GM19463 (cell line): Measurements from ENCODE around the gene ABHD12.

Experiments used
- ATAC-seq: cut with Tn5 transposase; IDR thresholded peaks from one replicate; pipeline ENCODE4 v1.9.1; 2021; ENCODE audit warnings: mild to moderate bottlenecking, moderate library complexity; ENCODE audit not compliant: unreplicated experiment

The ABHD12 gene

DNA sequence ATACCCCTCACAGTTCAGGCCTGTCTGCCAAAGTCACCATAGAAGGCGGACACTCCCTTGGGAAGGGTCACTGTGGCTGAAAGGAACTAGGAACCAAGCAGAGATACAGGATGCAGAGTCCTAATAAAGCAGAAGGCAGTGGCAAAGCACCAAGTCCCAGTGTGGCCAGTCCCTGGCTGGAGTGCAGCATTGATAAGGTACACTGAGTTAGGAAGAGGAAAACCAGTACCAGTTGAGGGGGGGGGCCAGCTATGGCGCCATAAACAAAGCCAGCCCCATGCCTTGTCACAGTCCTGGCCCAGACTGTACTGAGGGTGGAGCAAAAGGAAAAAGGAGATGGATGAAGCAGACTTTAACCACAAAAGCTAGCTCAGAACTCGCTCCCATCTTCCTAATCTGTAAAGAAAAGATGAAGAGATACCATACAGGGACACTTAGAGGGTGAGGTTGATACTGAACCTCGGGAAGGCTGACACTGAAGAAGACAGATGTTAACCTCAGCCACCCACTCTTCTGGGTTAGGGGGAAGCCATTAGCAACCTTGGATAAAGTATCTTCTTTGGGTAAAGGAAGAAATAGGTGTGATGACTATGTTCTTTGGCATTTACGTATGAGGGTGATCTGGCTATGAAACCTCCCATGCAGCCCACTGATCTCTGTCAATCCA lies 7.8 kb downstream of the ABHD12 start:
- ATAC-seq = no peak

DNA sequence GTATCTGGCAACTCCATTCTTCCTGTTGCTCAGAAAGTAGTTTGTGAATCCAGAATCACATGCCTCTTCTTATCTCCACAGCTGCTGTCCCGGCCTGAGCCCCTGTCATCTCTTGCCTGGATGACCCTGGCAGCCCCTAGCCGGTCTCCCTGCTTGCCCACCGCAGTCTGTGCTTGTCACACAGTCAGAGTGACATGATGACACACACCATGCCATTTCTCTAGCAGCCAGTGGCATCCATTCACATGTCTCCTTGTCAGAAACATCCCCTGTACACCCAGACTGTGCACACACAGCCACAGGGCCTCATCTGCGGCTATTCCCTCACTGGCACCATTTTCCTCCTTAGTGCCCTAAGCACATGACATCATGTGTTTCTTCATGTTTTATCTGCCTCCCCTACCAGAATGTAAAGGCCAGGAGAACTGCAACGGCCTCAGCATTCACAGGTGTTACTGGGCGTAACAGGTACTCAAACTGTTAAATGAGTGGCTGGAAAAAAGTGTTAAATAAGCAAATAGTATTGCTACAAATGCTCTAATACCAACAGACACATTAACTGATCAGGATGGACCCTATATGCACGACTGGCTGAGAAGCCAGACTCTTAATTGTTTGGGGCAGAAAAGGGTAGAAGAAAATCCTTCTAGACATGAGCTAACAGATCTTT lies 9.6 kb downstream of the ABHD12 start:
- ATAC-seq = no peak

DNA sequence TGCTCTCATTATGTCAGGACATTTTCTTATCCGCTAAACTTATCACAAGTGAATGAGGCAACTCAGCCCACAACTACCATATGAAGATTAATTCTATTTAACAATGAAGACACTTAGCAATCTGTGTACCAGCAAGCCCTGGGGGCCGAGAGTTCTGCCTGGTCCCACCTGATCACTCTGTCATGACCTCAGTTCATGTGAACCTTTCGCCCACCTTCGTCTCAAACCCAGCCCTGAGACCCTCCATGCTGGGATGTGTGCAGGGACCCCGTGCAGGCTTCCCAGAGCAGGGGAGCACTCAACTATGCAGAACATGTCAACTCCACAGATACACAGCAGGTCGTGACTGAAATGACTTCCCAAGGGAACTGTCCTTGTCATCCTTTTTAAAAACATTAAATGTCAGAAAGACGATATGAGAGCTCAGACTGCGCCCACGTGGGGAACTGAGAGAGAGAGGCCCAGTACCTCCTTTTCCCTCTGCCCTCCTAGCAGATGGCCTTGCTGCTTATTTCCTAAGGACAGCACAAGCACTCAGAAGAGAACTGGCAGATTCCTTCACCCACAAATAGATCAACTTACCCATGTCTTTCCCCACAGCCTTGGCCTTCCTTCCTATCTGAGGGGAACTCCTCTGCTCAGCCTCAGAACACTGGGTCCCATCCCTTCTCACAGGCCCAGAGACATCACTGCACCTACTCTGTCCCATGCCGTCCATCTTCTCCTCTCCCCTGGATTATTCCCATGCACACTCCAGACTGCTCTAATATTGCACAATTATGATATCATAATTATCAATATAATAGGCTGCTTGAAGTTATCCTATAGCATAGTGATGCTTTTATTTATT lies 11.5 kb downstream of the ABHD12 start:
- no peak for ATAC-seq

DNA sequence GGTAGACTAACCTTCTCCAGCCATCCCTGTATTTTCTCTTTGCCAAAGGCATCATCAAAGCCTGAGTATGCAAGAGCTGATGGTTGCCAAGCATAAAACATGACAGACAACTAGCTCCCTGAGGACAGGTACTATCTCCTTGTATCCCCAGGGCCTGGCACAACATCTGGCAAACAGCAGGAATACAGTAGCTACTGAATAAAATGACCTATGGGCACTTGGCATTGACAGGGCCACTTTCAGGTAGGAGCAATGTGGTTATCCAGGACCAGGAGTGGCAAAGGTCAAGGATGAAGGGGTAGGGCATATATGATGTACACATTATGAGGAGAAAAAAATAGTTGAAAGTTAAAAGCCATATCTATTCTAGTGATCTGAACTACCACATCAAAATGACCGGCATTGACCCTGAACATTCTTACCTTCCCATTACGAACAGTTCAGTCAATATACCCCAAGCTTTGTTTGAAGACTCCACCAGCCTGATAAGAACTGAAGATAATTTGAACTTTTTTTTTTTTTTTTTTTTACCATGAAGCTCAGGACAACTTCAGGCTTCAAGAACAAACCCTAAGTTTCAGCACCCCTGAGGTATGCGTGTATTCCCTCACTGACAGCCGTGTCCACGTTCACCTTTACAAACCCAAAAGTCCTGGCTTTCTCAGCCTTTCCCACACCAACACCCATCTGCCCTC lies 12.3 kb downstream of the ABHD12 start:
- no peak for ATAC-seq

DNA sequence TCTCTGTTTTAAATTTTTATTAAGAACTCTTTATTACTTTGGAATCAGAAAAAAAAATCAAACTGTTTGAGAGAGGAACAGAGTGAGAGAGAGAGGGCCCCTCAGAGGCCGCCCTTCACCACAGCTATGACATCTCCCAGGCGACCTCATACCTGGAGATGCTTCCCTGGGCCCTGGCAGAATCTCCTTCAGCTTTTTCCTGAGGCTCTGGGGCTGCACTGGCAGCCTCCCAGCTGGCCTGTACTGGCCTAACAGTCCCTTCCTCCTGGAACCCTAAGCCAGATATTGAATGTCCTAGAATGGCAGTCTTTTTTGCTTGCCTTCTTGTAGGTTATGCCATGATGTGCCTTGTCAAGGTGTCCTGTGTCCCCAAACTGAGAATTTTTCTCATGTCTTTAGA lies 13.7 kb downstream of the ABHD12 start:
- no peak for ATAC-seq

DNA sequence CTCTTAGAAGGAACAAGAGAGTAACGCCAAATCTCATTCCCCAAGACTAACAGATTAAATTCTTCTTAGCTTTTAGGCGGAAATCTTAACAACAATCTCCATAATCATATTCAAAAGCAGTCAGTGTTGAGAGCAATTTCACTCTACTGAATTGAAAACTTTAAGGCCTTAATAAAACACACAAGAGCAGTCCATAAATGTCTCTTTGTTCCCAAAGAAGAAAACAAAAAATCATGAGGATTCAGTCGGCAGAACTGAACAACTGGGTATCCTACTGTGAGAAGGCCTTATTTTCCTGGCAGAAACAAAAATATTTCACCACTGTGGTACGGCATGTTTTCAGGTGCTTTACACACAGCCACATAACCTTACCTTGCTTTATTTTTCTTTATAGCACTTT lies 14.4 kb downstream of the ABHD12 start:
- ATAC-seq = no peak

DNA sequence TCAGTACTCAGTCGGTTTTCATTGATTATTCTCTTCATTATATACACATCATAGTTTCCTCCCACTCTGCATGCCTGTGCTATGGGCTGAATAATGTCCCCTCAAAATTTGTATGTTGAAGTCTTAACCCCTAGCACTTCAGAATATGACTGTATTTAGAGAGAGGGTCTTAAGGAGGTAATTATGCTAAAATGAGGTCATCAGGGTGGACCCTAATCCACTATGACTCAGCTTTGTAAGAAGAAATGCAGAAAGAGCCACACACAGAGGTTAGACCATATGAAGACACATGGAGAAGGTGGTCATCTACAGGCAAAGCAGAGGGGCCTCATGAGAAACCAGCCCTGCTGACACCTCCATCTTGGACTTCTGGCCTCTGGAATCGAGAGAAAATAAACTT lies 15.8 kb downstream of the ABHD12 start:
- ATAC-seq = no peak

DNA sequence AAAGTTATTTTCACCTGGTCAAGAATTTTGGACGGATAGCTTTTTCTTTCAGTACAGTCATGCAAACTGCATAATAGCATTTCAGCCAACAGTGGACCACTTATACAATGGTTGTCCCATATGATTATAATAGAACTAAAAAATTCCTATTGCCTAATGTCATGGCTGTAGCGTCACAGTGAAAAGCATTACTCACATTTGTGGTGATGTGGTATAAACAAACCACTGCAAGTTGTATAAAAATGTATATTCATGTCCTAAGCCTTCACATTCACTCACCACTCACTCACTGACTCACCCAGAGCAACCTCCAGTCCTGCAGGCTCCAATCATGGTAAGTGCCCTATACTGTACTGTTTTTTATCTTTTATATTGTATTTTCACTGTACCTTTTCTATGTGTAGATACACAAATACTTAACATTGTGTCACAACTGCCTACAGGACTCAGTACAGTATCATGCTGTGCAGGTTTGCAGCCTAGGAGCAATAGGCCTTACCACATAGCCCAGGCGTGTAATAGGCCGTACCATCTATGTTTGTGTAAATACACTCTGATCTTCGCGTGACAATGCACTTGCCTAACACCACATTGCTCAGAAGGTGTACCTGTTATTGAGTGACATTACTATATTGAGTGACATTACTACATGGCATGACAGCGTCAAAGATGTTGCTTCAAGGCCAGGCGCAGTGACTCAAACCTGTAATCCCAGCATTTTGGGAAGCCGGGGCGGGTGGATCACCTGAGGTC lies 17.9 kb downstream of the ABHD12 start:
- no peak for ATAC-seq

DNA sequence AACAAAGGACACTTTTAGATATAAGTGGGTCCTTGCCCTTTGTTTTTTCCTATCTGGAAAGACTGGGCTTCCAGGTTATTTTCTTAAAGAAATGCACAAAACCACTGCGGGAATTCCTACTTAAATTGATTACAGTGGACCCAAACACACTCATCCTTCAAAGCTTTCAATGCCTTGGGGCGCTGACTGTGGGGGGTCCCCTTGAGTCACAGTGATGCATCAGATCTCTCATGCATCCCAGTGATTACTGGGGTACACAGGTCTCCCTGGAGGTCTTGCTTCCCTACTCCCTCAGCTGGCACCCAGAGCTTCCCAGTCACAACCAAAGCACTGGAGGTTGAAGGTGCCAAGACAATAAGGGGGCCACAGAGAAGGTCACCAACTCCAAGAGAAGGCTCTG lies 20.7 kb downstream of the ABHD12 start:
- no peak for ATAC-seq

DNA sequence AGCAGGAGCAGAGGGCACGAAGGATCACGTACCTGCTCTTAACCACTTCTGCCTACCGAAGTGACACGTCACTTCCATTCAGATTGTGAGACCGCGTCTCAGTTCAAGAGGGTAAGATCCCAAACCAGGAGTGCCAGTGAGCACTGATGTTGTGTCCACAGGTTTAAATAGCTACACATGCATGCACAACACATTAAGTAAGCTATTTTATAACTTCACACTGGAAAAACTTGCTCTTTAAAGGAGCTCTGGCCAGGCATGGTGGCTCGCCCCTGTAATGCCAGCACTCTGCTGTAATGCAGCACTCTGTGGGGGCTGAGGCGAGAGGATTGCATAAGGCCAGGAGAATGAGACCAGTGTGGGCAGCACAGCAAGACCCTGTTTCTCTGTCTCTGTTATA lies 21.1 kb downstream of the ABHD12 start:
- no peak for ATAC-seq

DNA sequence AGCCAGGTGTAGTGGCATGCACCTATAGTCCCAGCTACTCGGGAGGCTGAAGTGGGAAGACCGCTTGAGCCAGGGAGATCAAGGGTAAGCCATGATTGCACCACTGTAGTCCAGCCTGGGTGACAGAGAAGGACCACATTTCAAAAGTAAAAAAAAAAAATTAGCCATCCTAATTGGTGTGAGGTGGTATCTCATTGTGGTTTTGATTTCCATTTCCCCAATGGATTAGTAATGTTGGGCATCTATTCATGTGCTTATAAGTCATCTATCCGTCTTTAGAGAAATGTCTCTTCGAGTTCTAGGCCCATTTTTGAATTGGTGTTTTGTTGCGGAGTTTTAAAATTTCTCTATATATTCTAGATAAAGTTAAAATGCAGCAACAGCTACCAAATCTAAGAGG lies 21.7 kb downstream of the ABHD12 start:
- no peak for ATAC-seq

DNA sequence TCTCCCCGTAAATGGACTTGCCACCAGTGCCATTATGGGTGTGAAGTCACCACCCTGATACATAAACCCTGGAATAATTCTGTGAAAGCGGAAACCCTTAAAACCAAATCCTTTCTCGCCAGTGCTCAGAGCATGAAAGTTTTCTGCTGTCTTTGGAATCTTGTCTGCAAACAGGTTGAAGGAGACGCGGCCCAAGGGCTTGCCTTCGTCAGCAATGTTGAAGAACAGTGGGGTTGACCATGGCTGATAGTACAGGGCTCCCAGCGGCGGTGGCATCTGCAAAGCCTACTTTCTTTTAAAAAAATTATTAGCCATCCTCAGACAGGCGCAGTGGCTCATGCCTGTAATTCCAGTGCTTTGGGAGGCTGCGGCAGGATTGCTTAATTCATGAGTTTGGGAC lies 22.1 kb downstream of the ABHD12 start:
- ATAC-seq = no peak

DNA sequence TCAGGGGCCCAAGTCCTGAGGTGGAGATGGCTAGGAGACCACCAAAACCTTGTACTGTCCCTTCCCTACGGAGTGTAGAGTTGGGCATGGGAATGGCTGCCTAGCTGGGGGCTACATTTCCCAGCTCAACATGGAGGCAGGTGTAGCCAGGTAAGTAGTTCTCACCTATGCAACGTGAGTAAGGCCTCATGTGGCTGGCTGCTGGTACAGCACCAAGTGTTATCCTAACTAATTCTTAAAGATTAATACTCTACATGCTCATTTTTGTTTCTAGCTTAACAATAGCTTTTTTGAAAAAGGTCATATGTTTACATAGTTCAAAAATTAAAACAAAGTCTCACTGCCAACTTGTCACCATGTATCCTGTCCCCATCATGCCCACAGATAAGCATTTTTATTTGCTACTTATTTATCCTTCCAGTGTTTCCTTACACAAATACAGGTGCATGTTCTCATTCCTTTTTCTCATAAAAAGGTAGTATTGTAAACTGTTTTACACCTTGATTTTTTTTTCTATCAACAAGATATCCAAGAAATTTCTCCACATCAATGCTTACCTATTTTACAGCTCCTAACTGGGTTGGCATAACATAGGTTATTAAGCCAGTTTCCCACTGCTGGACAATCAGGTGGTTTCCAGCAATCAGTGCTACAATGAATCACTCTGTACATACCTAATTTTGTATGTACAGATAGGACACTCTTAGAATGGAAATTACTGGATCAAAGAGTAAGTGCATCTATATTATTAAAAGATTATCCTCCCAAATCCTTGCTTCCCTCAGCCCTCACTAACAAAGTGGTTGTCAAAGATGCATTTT lies 25.5 kb downstream of the ABHD12 start:
- no peak for ATAC-seq

DNA sequence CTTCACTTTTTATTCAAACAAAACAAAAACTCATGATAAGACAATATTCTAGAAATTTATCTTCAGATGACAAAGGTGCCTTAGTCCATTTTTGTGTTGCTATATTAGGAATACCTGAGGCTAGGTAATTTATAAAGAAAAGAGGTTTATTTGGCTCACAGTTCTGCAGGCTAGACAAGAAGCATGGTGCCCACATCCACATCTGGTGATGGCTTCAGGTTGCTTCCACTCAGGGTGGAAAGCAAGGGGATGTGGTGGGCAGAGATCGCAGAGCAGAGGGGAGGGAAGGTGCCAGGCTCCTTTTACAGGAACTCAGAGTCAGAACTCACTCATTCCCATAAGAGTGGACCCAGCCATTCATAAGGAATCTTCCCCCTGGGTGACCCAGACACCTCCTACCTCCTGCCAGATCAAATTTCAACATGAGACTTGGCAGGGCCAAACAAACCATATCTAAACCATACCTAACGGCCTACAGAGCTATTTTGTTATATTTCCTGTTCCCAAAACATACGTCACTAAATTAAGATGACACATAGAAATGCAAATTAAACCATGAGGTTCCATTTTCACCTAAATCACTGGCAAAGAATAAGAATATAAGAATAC lies 26.4 kb downstream of the ABHD12 start:
- ATAC-seq = no peak

DNA sequence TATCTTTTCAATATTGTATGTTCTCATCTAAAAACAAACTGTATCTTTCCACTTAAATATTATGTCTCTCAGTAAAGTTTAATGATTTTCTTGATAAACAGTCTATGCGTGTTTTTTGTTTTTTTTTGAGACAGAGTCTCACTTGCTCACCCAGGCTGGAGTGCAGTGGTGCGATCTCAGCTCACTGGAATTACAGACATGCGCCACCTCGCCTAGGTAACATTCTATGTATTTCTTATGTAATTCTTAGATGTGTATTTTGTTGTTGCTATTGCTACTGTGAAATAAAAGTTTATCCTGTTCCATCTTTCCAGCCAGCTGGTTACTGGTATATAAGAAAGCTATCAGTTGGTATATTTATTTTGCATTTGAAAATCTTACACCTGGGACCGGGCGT lies 29.4 kb downstream of the ABHD12 start:
- ATAC-seq = no peak

DNA sequence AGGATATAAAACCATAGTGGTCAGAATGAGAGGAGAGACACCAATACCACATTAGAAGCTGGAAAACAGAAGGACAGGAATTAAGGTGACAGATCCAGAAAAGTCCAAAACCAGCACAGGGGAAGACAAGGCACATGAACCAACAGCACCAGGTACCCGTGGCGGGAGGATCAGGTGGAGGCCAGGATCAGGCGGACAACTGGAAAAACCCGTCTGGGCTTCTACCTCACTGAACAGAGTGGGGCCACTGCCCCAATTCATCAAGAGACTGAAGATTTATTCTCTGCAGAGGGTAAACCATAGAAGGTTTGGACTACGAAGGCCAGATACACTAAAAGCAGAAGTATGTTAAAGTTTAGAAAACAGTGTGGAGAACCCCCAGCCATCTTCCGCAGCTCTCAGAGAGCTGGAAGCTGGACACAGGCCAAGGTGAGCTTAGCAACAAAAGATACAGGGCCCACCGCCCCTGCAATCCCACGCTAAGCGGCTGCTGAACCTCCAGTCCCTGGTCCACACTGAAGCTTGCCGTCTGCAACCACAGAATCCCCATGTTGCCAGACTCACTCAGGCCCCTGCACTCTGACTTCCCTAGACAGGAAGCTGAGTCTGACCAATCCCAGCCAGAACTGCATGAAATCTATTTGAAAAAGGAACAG lies 29.9 kb downstream of the ABHD12 start:
- no peak for ATAC-seq

DNA sequence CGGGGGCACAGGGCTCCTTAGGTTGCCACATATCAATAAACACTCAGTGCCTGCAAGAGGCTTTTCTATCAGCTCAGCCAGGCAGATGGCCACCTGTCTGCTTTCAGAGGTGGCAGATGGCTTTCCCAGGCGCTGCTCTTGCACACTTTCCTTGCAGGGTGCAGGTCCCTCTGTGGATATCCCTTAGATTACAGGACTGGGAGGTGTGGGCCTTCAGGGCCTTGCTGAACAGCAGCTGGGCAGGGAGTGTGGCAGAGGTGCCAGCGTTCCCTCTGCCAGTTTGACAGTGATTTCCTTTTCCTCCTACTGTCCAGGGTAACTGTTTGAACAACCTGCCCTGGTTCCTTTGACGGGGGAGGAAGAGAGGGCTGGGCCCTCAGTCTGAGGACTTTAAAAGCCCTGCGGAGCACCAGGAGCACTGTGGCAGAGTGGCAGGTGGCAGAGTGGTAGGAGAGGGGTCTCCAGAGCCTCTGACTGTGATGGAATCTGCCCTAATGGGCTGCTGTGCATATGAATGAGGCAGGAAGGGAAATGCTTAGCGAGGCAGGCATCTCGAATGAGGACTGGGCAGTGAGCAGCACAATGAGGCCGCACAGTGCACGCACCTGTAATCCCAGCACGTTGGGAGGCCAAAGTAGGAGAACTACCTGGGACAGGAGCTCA lies 34.2 kb downstream of the ABHD12 start:
- ATAC-seq = no peak

DNA sequence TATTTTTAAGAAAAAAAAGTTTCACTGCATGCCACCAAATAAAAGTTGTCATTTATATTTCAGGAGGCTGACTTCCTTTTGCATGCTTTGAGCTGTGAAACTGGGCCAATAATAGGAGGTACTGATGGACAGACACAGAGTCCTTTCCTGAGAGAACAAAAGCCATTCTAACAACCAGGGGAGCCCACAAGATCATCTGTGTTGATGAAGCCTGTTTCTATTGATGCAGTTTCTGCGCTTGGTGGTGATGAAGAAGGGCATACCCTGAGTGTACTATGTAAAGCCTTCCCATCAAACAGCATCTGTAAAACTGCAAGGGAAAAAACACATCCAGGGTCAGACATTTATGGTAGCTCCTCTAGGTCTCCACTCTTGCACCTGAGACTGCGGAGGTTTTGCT lies 34.8 kb downstream of the ABHD12 start:
- no peak for ATAC-seq
